Caco-2 (cell line): ENCODE results near the gene NPIPA5. TPM values are rescaled to one million over a fixed set of nuclear protein-coding genes. Genes with fewer than 3 reads are reported as not detected.
"Not testable (repeated sequence)": the region's sequence is repeated elsewhere in the genome, so short reads cannot be mapped to it uniquely, and the experiment has no call there.

Source experiments
- Bru-seq: library from RNA; stranded (reverse); fragments of 400-500 nt; gene quantifications from one replicate; lab custom pipeline; 2021; lab: Mats Ljungman, UMichigan
- BruChase-seq, 2 experiments: library from RNA; stranded (reverse); fragments of 400-500 nt; gene quantifications; one replicate each; lab custom pipeline; 2021; lab: Mats Ljungman, UMichigan
- BruUV-seq: library from RNA; stranded (reverse); fragments of 400-500 nt; replicated peaks from 2 replicates; lab custom pipeline; 2021; lab: Mats Ljungman, UMichigan
- CTCF ChIA-PET: fragments of 300-600 bp; sonication (Branson Sonifier 250); formaldehyde crosslinking; loops from one replicate; lab custom pipeline; 2022; ENCODE audit warnings: antibody characterized with exemption; lab: Charles Lee
- POLR2A ChIA-PET: fragments of 300-600 bp; sonication (Branson Sonifier 250); formaldehyde crosslinking; loops from one replicate; lab custom pipeline; 2022; ENCODE audit warnings: antibody characterized with exemption; lab: Charles Lee
- DNase-seq, 2 experiments: peaks; one replicate each; pipeline versions ENCODE4 v3.0.0 to v3.0.0-alpha.2; 2020 to 2022
- H3K27me3 ChIP-seq: replicated peaks from 2 replicates; pipeline ENCODE4 v1.6.0; 2011; ENCODE audit warnings: low read length; ENCODE audit not compliant: control insufficient read depth, insufficient read depth
- H3K36me3 ChIP-seq: 2 replicates; pipeline ENCODE4 v1.5.1; 2011; ENCODE audit warnings: low read length; ENCODE audit not compliant: control insufficient read depth, insufficient read depth
- H3K4me1 ChIP-seq: fragments of 250-450 bp; sonication (Bioruptor Pico); 2 replicates; pipeline ENCODE4 v1.5.1; 2020; ENCODE audit warnings: mild to moderate bottlenecking
- H3K4me3 ChIP-seq: 2 replicates; pipeline ENCODE4 v1.5.1; 2011; ENCODE audit warnings: low read depth, mild to moderate bottlenecking, control low read depth, low read length
- H3K9me3 ChIP-seq: fragments of 250-450 bp; sonication (Bioruptor Pico); 2 replicates; pipeline ENCODE4 v1.5.1; 2020; ENCODE audit warnings: mild to moderate bottlenecking, moderate library complexity
- H3K27ac Mint-ChIP-seq: one replicate; pipeline ENCODE4 v1.8.0; 2022; ENCODE audit warnings: mixed read lengths; ENCODE audit not compliant: unreplicated experiment
- H3K27me3 Mint-ChIP-seq: one replicate; pipeline ENCODE4 v1.8.0; 2022; ENCODE audit warnings: mixed read lengths; ENCODE audit not compliant: insufficient read depth, unreplicated experiment
- H3K36me3 Mint-ChIP-seq: one replicate; pipeline ENCODE4 v1.8.0; 2022; ENCODE audit warnings: mild to moderate bottlenecking, mixed read lengths; ENCODE audit not compliant: insufficient read depth, unreplicated experiment
- H3K4me1 Mint-ChIP-seq: one replicate; pipeline ENCODE4 v1.8.0; 2022; ENCODE audit warnings: low read depth, mixed read lengths; ENCODE audit not compliant: unreplicated experiment
- H3K4me3 Mint-ChIP-seq: one replicate; pipeline ENCODE4 v1.8.0; 2022; ENCODE audit warnings: mild to moderate bottlenecking, moderate library complexity, mixed read lengths; ENCODE audit not compliant: unreplicated experiment
- H3K9me3 Mint-ChIP-seq: one replicate; pipeline ENCODE4 v1.8.0; 2022; ENCODE audit warnings: mixed read lengths; ENCODE audit not compliant: unreplicated experiment
- intact Hi-C: fragments of 100-400 bp; cut with micrococcal nuclease; formaldehyde crosslinking; loops from one replicate; pipeline ENCODE4 v1.10.0; 2022; ENCODE audit not compliant: unreplicated experiment
- long read RNA-seq: library from polyadenylated mRNA; stranded (forward); transcript quantifications from one replicate; pipeline ENCODE4 v2.0.0, GENCODE V29; 2022
- total RNA-seq: library from RNA; stranded (reverse); gene quantifications from 2 replicates; pipeline ENCODE4 v1.2.3, GENCODE V29; 2022
- TF ChIP-seq, protein P1 (sequence below), 2 experiments: fragments of 200-600 bp in 1 of 2; IDR thresholded peaks; 1 replicate in 1 of 2; 2 replicates in 1 of 2; pipeline versions ENCODE4 v1.5.1 to v1.8.0; 2011 to 2022; ENCODE audit warnings: antibody characterized with exemption in 1 of 2, control low read depth in 1 of 2, inconsistent platforms in 1 of 2, low read depth in 1 of 2, low read length in 1 of 2, mild to moderate bottlenecking in 1 of 2, moderate library complexity in 1 of 2; ENCODE audit not compliant: insufficient read depth in 1 of 2, severe bottlenecking in 1 of 2, unreplicated experiment in 1 of 2

The NPIPA5 gene
- total RNA-seq: 7.5 and 8.3 TPM in 2 replicates
- Bru-seq, nascent RNA: percentile 26 among the genes with signal in this experiment
- BruChase-seq, experiment 1, labeled RNA remaining after a 2-hour chase: percentile 30 among the genes with signal in this experiment
- BruChase-seq, experiment 2, labeled RNA remaining after a 6-hour chase: percentile 45 among the genes with signal in this experiment
- long read RNA-seq: 0 reads

DNA sequence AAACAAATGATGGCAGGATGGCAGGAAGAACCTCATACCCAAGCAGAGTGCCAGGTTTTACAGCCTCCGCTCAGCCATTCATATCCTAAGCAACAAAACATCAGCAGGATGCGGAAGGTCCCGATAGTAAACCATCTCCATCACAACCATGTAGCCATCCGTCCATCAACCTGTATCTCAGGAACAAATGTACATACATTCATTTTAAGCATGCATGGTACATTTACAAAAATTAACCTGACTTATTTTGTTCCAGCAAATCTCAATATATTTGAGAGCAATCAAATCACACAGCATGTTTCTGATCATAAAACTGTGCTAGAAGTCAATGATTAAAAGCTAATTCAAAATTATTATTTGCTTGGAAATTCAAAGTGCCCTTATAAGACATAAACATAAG lies at the start of gene NPIPA5:
NPIPA5 (minus strand) TSS at position 101 of the 400 bp plus-strand sequence; CDS start at position 101, 0 bp downstream.
- intact Hi-C loops, H3K4me1 ChIP-seq, DNase-seq, H3K4me3 ChIP-seq, H3K36me3 ChIP-seq, H3K9me3 ChIP-seq, H3K9me3 Mint-ChIP-seq, H3K27me3 Mint-ChIP-seq, POLR2A ChIA-PET, H3K27me3 ChIP-seq, H3K27ac Mint-ChIP-seq, H3K36me3 Mint-ChIP-seq, BruUV-seq, CTCF ChIA-PET, H3K4me1 Mint-ChIP-seq, H3K4me3 Mint-ChIP-seq: not testable (repeated sequence)

DNA sequence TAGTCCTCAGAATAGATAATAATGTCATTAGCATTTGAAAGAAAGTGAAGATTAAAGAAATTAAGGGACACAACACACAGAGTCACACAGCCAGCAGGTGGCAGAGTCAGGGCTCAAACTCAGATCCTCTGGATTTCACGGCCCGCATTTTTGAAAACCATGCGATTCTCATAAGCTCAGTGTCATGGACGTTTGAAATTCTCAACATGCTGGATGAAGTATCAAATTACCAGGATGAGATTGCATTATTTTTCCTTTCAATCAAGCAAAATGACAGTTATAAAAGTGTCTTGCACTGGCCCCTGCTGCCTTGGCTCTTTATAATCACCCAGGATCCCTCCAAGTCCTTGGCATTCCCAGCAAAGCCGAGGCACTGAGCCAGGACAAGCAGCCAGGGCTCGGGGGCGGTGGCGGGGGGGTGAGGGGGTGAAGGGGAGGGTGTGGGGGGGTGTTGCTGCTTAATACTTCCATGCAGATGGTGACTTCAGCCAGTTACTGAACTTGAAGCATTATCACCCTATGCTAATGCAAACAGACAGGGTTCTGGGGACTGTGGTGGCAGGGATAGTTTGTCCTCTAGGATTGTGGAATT lies 49.6 kb upstream of the NPIPA5 start:
- POLR2A ChIA-PET: no interaction called here
- Mint-ChIP-seq H3K27me3 (no peaks in the 10 kb centered on the region), H3K4me1 (no peaks in the 10 kb centered on the region), H3K9me3 (no peaks in the 10 kb centered on the region), H3K27ac (no peak overlapping the region), H3K4me3 (no peak overlapping the region), H3K36me3 (no peaks in the 10 kb centered on the region)
- Histone ChIP-seq H3K4me1 (no peaks in the 10 kb centered on the region), H3K4me3 (no peak overlapping the region), H3K36me3 (no peaks in the 10 kb centered on the region), H3K9me3 (no peaks in the 10 kb centered on the region), H3K27me3 (no peaks in the 10 kb centered on the region)
- CTCF ChIA-PET: interaction anchor here (0.6 to 1.0 kb wide), 6 partner anchors 23 to 215 kb away, joined by 3 to 7 read pairs (median 4); partner anchors contain the start of gene MARF1
- no TSS peak for BruUV-seq
- peak in 1 of 2 experiments; percentile 34 for DNase-seq
- TF ChIP-seq, protein P1, sequence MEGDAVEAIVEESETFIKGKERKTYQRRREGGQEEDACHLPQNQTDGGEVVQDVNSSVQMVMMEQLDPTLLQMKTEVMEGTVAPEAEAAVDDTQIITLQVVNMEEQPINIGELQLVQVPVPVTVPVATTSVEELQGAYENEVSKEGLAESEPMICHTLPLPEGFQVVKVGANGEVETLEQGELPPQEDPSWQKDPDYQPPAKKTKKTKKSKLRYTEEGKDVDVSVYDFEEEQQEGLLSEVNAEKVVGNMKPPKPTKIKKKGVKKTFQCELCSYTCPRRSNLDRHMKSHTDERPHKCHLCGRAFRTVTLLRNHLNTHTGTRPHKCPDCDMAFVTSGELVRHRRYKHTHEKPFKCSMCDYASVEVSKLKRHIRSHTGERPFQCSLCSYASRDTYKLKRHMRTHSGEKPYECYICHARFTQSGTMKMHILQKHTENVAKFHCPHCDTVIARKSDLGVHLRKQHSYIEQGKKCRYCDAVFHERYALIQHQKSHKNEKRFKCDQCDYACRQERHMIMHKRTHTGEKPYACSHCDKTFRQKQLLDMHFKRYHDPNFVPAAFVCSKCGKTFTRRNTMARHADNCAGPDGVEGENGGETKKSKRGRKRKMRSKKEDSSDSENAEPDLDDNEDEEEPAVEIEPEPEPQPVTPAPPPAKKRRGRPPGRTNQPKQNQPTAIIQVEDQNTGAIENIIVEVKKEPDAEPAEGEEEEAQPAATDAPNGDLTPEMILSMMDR (IDR thresholded peaks at IDR 0.05; ENCODE audit: insufficient read depth in 1 of 2, low read depth in 1 of 2, low read length in 1 of 2, severe bottlenecking in 1 of 2, unreplicated experiment in 1 of 2): peak; percentile 11 to 54
- intact Hi-C loops: no loop called here

GRCh38 chr16:15426796-15427195 lies 48.7 kb upstream of the NPIPA5 start:
- no TSS peak for BruUV-seq
- Mint-ChIP-seq H3K27me3 (no peaks in the 10 kb centered on the region), H3K4me3 (no peak overlapping the region), H3K9me3 (no peaks in the 10 kb centered on the region), H3K27ac (no peak overlapping the region), H3K36me3 (no peaks in the 10 kb centered on the region), H3K4me1 (no peaks in the 10 kb centered on the region)
- intact Hi-C loops: no loop called here
- ChIA-PET POLR2A (no interaction called here), CTCF (no interaction called here)
- H3K9me3 ChIP-seq: no peaks in the 10 kb centered on the region
- H3K27me3 ChIP-seq: no peaks in the 10 kb centered on the region
- DNase-seq: no peak
- H3K4me3 ChIP-seq: no peak overlapping the region
- TF ChIP-seq, protein P1 (IDR thresholded peaks at IDR 0.05; ENCODE audit: insufficient read depth in 1 of 2, low read depth in 1 of 2, low read length in 1 of 2, severe bottlenecking in 1 of 2, unreplicated experiment in 1 of 2): no peak
- no peaks in the 10 kb centered on the region for H3K4me1 ChIP-seq
- no peaks in the 10 kb centered on the region for H3K36me3 ChIP-seq
